Brain microvascular endothelial cell (primary cell): Measurements from ENCODE around the gene DDX25.

ENCODE experiments used
- DNase-seq: peaks from one replicate; pipeline ENCODE4 v3.0.0-alpha.2; 2020
- H3K27ac ChIP-seq: fragments of 250-450 bp; sonication (Bioruptor Pico); 2 replicates; pipeline ENCODE4 v1.5.1; 2020; ENCODE audit warnings: mild to moderate bottlenecking, moderate library complexity
- H3K27me3 ChIP-seq: fragments of 250-450 bp; sonication (Bioruptor Pico); replicated peaks from 2 replicates; pipeline ENCODE4 v1.5.1; 2020; ENCODE audit warnings: mild to moderate bottlenecking
- H3K36me3 ChIP-seq: fragments of 250-450 bp; sonication (Bioruptor Pico); replicated peaks from 2 replicates; pipeline ENCODE4 v1.5.1; 2020; ENCODE audit warnings: mild to moderate bottlenecking
- H3K4me3 ChIP-seq: 2 replicates; pipeline ENCODE4 v1.5.1; 2011; ENCODE audit warnings: low read depth, mild to moderate bottlenecking, control low read depth, low read length, moderate library complexity
- in situ Hi-C: cut with HindIII; loops from 2 replicates; pipeline ENCODE4 v1.10.0; 2017; ENCODE audit warnings: low sequenced_read_pairs, low pct_ligation_motif_present
- TF ChIP-seq, protein P1 (sequence below): IDR thresholded peaks from 2 replicates; pipeline ENCODE4 v1.5.1; 2011; ENCODE audit warnings: low read depth, mild to moderate bottlenecking, moderate library complexity, low read length, control low read depth, inconsistent platforms; ENCODE audit errors: missing control alignments

DDX25 gene

GRCh38 chr11:125924384-125925007, 20.2 kb downstream of the DDX25 start:
- TF ChIP-seq, protein P1, sequence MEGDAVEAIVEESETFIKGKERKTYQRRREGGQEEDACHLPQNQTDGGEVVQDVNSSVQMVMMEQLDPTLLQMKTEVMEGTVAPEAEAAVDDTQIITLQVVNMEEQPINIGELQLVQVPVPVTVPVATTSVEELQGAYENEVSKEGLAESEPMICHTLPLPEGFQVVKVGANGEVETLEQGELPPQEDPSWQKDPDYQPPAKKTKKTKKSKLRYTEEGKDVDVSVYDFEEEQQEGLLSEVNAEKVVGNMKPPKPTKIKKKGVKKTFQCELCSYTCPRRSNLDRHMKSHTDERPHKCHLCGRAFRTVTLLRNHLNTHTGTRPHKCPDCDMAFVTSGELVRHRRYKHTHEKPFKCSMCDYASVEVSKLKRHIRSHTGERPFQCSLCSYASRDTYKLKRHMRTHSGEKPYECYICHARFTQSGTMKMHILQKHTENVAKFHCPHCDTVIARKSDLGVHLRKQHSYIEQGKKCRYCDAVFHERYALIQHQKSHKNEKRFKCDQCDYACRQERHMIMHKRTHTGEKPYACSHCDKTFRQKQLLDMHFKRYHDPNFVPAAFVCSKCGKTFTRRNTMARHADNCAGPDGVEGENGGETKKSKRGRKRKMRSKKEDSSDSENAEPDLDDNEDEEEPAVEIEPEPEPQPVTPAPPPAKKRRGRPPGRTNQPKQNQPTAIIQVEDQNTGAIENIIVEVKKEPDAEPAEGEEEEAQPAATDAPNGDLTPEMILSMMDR, result no peak
- Histone ChIP-seq H3K36me3 (no peaks in the 10 kb centered on the region), H3K27ac (no peak overlapping the region), H3K4me3 (no peak overlapping the region), H3K27me3 (peaks cover 2% of the 10 kb centered on the region)
- no peak for DNase-seq
- in situ Hi-C loops, result loop anchor here (25.0 kb wide), 1 partner anchor 263 kb away; no protein-coding TSS in a partner anchor

DNA sequence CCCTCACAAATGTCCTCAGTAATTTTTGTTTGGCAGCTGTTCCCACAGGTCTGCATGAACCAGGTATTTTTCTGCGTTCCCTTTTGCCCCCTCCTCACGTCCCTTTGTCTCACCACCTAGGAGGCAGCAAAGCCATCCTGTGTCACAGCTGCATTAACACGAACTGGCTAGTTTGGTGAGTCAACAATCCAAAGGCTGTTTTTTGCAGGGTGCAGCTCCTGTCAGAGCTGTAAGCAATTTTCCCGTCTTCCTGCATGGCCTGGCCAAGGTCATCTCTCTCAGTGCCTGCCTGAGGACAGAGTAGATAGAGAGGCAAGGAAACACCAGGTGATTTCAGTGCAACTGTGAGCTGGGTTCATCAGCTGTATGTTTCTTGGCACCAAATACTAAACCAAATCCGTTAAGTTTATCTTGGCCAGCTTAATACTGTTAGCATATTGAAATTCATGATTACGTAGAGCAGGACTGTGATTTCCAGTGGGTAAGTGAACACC, 21.0 kb downstream of the DDX25 start:
- no peak overlapping the region for H3K27ac ChIP-seq
- DNase-seq, result no peak
- no peak overlapping the region for H3K4me3 ChIP-seq
- in situ Hi-C loops, result loop anchor here (25.0 kb wide), 1 partner anchor 262 kb away; no protein-coding TSS in a partner anchor
- no peaks in the 10 kb centered on the region for H3K36me3 ChIP-seq
- peaks cover 2% of the 10 kb centered on the region for H3K27me3 ChIP-seq
- TF ChIP-seq, protein P1, result no peak

DNA sequence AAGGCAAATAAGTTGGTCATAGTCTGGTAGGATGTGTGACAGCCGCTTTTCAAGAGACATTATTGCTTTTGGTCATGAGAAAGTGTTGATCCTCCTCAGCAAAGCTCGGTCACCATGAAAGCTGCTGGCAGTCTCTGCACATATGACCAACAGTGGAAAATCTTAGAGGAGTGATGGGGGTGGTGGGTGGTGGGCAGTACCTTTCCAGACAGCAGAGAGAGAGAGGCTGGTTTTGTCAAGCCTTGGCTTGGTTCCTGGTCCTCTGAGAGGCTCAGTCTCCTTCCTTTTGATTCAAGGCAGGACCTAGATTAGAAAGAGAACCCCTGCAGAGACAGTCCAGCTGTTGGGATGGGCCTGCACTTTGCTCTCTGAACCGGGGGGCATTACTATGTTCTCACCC, 21.5 kb downstream of the DDX25 start:
- no peak for DNase-seq
- no peak overlapping the region for H3K4me3 ChIP-seq
- peaks cover 2% of the 10 kb centered on the region for H3K27me3 ChIP-seq
- in situ Hi-C loops, result loop anchor here (25.0 kb wide), 1 partner anchor 261 kb away; no protein-coding TSS in a partner anchor
- no peak overlapping the region for H3K27ac ChIP-seq
- TF ChIP-seq, protein P1, result no peak
- no peaks in the 10 kb centered on the region for H3K36me3 ChIP-seq

DNA sequence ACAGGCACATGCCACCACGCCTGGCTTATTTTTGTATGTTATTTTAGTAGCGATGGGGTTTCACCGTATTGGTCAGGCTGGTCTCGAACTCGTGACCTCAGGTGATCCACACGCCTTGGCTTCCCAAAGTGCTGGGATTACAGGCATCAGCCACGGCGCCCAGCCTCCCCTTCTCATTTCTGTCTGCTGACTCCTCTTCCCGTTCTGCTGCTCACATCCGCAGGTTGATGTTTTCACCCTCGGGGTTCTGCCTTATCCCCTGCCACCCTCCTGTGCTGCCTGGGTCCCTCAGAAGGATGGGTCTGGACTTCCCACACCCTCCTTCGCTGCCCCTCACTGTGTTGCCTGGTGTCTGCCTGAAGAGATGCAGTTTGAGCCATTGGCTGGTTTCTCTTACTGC, 22.4 kb downstream of the DDX25 start:
- no peak for DNase-seq
- no peaks in the 10 kb centered on the region for H3K36me3 ChIP-seq
- TF ChIP-seq, protein P1, result no peak
- H3K27ac ChIP-seq, result no peak overlapping the region
- no peak overlapping the region for H3K4me3 ChIP-seq
- peaks cover 2% of the 10 kb centered on the region for H3K27me3 ChIP-seq
- in situ Hi-C loops, result loop anchor here (25.0 kb wide), 1 partner anchor 261 kb away; no protein-coding TSS in a partner anchor

DNA sequence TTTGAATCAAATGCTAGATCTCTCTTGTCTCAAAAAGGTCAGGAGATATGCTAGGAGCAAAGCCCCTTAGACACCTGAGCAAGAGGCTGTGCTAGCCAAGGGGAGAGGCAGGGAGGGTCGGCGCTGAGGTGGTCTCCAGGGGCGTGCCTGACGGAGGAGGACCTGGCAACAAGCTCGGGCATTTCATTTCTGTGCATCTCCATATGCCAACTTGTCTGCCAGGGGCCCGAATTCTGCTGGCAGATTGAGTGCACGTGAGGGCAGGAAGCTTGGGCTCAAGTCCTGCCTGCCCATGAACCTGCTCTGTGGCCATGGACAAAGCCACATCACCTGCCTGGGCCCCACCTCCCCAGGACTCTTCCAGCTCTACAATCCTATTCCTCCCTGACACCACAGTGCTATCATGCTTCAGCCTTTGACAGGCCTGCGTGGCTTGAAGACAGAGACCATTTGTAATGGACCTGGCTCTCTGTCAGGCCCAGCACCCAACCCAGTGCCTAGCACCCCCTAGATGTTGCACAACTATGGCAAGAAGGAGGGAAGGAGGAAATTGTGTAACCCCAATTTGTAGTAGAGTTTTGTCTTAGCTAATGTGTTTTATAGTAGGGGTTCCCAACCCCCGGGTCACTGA, 25.3 kb downstream of the DDX25 start:
- in situ Hi-C loops, result loop anchor here (25.0 kb wide), 1 partner anchor 258 kb away; no protein-coding TSS in a partner anchor

More for the DNA sequence above, 25.3 kb downstream of the DDX25 start:
- TF ChIP-seq, protein P1, result no peak
- H3K27me3 ChIP-seq, result peaks cover 2% of the 10 kb centered on the region
- no peak overlapping the region for H3K27ac ChIP-seq
- no peak for DNase-seq
- H3K36me3 ChIP-seq, result no peaks in the 10 kb centered on the region
- H3K4me3 ChIP-seq, result no peak overlapping the region
